GM06990 (cell line): ENCODE measurements around the gene BCL11B.

Experiments used
- DNase-seq: peaks from one replicate; pipeline ENCODE4 v3.0.0-alpha.2; 2011; ENCODE audit not compliant: insufficient read length; ENCODE audit errors: extremely low read depth
- H3K27me3 ChIP-seq: replicated peaks from 2 replicates; pipeline ENCODE4 v1.6.0; 2011; ENCODE audit warnings: low read length; ENCODE audit not compliant: control insufficient read depth, insufficient read depth
- H3K36me3 ChIP-seq: 2 replicates; pipeline ENCODE4 v1.5.1; 2011; ENCODE audit warnings: low read length; ENCODE audit not compliant: control insufficient read depth, insufficient read depth
- H3K4me3 ChIP-seq: replicated peaks from 2 replicates; pipeline ENCODE4 v1.5.1; 2011; ENCODE audit warnings: low read depth, mild to moderate bottlenecking, control low read depth, low read length
- TF ChIP-seq, protein P1 (sequence below): IDR thresholded peaks from 2 replicates; pipeline ENCODE4 v1.5.1; 2011; ENCODE audit warnings: low read length, control low read depth, mild to moderate bottlenecking, inconsistent platforms; ENCODE audit not compliant: insufficient read depth, poor library complexity, severe bottlenecking

BCL11B gene

DNA sequence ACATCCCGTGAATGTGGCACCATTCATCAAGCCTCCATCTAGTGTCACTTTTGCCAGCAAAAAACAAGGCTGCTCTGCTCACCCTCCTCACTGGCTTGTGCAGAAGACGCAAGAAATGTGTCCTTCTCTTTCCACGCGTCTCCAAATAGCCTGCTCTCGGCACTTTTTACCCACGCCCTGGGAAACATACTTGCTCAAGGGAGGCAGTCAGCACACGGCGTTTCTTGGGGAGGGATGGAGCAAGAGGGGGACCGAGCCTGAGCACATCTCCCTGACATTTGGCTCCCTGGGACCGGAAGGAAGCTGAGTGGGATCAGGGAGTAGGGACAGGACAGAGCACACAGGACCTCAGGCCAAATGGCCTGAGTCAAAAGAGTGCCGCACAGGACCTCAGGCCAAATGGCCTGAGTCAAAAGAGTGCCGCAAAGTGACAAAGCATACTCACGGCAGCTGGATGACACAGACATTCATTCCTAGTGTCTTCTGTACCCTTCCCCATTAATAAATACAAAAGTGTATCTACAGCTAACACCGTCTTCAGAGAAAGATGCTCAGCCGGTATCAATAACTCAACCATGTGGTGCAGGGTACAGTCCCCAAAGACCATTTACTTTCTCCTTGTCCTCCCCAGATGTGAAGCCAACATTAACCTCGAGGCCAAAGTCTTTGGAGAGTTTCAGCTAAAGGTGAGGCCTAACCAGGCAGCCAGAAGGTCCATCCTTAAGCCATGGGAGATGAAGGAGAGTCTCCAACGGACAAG lies 7.1 kb downstream of the BCL11B start:
- TF ChIP-seq, protein P1, sequence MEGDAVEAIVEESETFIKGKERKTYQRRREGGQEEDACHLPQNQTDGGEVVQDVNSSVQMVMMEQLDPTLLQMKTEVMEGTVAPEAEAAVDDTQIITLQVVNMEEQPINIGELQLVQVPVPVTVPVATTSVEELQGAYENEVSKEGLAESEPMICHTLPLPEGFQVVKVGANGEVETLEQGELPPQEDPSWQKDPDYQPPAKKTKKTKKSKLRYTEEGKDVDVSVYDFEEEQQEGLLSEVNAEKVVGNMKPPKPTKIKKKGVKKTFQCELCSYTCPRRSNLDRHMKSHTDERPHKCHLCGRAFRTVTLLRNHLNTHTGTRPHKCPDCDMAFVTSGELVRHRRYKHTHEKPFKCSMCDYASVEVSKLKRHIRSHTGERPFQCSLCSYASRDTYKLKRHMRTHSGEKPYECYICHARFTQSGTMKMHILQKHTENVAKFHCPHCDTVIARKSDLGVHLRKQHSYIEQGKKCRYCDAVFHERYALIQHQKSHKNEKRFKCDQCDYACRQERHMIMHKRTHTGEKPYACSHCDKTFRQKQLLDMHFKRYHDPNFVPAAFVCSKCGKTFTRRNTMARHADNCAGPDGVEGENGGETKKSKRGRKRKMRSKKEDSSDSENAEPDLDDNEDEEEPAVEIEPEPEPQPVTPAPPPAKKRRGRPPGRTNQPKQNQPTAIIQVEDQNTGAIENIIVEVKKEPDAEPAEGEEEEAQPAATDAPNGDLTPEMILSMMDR, result no peak
- H3K4me3 ChIP-seq, result no peak overlapping the region
- no peaks in the 10 kb centered on the region for H3K36me3 ChIP-seq
- peaks cover 6% of the 10 kb centered on the region for H3K27me3 ChIP-seq
- DNase-seq, result no peak

DNA sequence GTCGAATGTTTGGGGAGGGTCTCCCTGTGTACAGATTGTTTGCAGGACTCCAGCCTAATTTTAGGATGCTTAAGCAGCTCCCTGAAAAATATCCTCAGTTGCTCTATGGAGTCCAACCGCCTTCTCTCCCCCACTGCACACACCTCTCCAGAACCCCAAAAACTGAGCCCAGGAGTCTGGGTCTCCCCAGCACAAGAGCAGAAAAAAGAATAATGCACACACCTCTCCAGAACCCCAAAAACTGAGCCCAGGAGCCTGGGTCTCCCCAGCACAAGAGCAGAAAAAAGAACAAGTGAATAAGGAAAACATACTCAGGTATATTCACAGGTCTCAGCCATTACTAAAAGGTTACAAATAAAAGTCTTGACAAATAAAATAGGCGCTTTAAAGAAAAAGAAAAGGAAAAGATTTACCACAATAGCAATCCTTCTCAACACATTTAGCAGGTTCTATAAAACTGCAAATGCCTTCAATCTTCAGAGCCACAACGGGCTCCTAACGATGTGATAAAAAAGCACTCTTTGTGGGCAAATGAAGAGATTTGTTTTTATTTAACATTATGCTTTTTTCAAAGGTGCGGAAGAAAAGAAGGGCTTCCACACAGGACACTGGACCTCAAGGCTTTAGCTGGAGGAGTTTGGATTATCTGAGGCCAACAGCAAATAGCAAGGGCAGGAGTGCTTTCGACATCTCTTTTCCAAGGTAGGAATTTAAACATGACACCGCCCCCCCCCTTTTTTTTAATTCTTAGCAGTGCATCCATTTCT lies 8.2 kb downstream of the BCL11B start:
- DNase-seq, result no peak
- TF ChIP-seq, protein P1, result no peak
- no peaks in the 10 kb centered on the region for H3K36me3 ChIP-seq
- no peak overlapping the region for H3K4me3 ChIP-seq
- H3K27me3 ChIP-seq, result peaks cover 6% of the 10 kb centered on the region

DNA sequence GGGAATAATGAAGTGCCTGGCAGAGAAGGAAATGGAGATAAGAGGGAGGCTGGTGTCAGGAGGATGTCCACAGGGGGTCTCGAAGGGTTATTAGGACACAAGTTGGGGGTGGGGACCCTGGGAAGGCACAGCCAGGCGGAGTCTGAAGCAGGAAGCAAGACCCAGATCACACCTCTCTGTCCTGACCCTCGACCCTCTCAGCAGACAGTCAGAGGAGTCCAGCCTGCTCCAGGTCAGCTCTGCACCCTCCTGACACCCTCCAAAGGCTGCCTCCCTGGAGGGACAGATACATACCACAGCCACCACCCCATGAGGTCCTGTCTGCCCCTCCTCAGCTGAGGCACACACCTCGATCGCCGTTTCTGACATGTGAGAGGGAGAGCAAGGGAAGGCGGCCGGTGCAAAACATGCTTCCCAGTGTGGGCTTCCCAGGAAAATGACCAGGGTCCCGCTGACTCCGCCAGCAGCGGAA lies 9.0 kb downstream of the BCL11B start:
- Histone ChIP-seq H3K27me3 (peaks cover 2% of the 10 kb centered on the region; the same call in 1 of the 2 replicates), H3K4me3 (no peak overlapping the region), H3K36me3 (no peaks in the 10 kb centered on the region)
- TF ChIP-seq, protein P1, result no peak
- no peak for DNase-seq

DNA sequence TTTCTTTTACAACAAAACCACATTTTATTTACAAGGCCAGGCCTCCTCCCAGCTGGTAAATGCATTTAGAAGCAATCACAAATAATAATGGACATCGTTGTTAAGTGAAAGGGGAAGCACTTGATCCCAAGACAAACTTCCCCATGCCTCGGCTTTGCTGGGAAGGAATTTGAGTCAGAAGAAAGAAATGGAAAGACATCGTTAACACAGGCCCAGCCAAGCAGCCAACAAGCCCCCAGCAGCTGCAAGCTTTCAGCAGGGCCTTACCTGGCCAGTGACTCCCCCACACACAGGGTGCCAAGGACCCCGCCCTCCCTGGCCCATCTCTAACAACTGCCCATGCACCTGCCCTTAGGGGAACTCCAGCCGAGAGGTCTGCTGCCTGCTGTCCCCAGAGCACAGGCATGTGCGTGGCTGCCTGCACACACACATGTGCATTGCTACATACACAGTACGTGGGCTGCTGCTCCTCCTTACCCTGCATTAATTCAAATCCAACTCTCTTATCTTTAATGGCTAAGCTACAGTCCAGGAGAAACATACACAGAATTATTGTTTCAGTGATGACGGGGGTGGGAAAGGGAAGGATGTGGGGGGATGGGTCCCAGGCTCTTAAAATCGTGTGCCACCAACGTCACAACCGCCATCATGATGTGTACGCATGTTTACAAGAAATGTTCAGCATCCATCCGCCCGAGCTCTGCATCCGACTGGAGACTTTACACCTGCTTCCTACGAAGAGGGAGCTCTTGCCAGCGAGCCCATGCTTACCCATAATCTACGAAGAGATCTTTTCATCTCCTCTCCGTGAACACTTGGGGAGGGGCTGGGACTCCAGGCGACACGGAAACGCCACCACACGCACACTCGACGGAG lies 9.8 kb downstream of the BCL11B start:
- no peaks in the 10 kb centered on the region for H3K36me3 ChIP-seq
- no peak overlapping the region for H3K4me3 ChIP-seq
- H3K27me3 ChIP-seq, result peaks cover 2% of the 10 kb centered on the region; the same call in 1 of the 2 replicates
- TF ChIP-seq, protein P1, result no peak
- DNase-seq, result no peak
